ENCODE data around the gene SLC6A11. TPM values are rescaled to one million over a fixed set of nuclear protein-coding genes. Genes with fewer than 3 reads are reported as not detected.

SLC6A11 gene
- total RNA-seq, 1 experiment from 2014 or later, result not detected

GRCh38 chr3:10892622-10893021 is 76.6 kb downstream of the SLC6A11 start:
- Histone ChIP-seq H3K4me1 (no peaks in the 10 kb centered on the region), H3K36me3 (ENCODE audit: control insufficient read depth, insufficient read depth, low read length) (no peaks in the 10 kb centered on the region), H3K4me3 (ENCODE audit: low read depth, low read length) (no peak overlapping the region), H3K27me3 (replicated peaks; ENCODE audit: control insufficient read depth, insufficient read depth, low read length) (no peaks in the 10 kb centered on the region), H3K9me3 (peaks cover 4% of the 10 kb centered on the region; the same call in 1 of the 2 replicates)
- Mint-ChIP-seq H3K36me3 (ENCODE audit: insufficient read depth, unreplicated experiment) (no peaks in the 10 kb centered on the region), H3K9me3 (ENCODE audit: unreplicated experiment) (peaks cover 9% of the 10 kb centered on the region), H3K27me3 (ENCODE audit: insufficient read depth, unreplicated experiment) (peaks cover 8% of the 10 kb centered on the region), H3K4me3 (ENCODE audit: unreplicated experiment) (no peak overlapping the region), H3K27ac (ENCODE audit: unreplicated experiment) (no peak overlapping the region), H3K4me1 (ENCODE audit: low read depth, unreplicated experiment) (no peaks in the 10 kb centered on the region)
- TF ChIP-seq CTCF (IDR thresholded peaks at IDR 0.05; ENCODE audit: insufficient read depth in 1 of 2, low read depth in 1 of 2, low read length in 1 of 2, severe bottlenecking in 1 of 2, unreplicated experiment in 1 of 2), result no peak
- intact Hi-C loops (cut with micrococcal nuclease; ENCODE audit: unreplicated experiment), result no loop called here
- POLR2A ChIA-PET, result no interaction called here
- DNase-seq, result no peak
- BruUV-seq (replicated peaks), result no TSS peak
- CTCF ChIA-PET, result no interaction called here

GRCh38 chr3:10901296-10901945 is 85.4 kb downstream of the SLC6A11 start:
- Mint-ChIP-seq H3K36me3 (ENCODE audit: insufficient read depth, unreplicated experiment) (peaks cover 5% of the 10 kb centered on the region), H3K4me3 (ENCODE audit: unreplicated experiment) (no peak overlapping the region), H3K27ac (ENCODE audit: unreplicated experiment) (no peak overlapping the region), H3K9me3 (ENCODE audit: unreplicated experiment) (peaks cover 16% of the 10 kb centered on the region), H3K27me3 (ENCODE audit: insufficient read depth, unreplicated experiment) (peaks cover 7% of the 10 kb centered on the region), H3K4me1 (ENCODE audit: low read depth, unreplicated experiment) (no peaks in the 10 kb centered on the region)
- Histone ChIP-seq H3K27me3 (replicated peaks; ENCODE audit: control insufficient read depth, insufficient read depth, low read length) (no peaks in the 10 kb centered on the region), H3K4me1 (no peaks in the 10 kb centered on the region), H3K36me3 (ENCODE audit: control insufficient read depth, insufficient read depth, low read length) (no peaks in the 10 kb centered on the region), H3K9me3 (no peaks in the 10 kb centered on the region), H3K4me3 (ENCODE audit: low read depth, low read length) (no peak overlapping the region)
- ChIA-PET POLR2A (no interaction called here), CTCF (no interaction called here)
- no peak for DNase-seq
- BruUV-seq (replicated peaks), result no TSS peak
- intact Hi-C loops (cut with micrococcal nuclease; ENCODE audit: unreplicated experiment), result no loop called here
- TF ChIP-seq CTCF (IDR thresholded peaks at IDR 0.05; ENCODE audit: insufficient read depth in 1 of 2, low read depth in 1 of 2, low read length in 1 of 2, severe bottlenecking in 1 of 2, unreplicated experiment in 1 of 2), result no peak

GRCh38 chr3:10907262-10907661 is 91.2 kb downstream of the SLC6A11 start:
- no peaks in the 10 kb centered on the region for H3K4me1 ChIP-seq
- H3K27ac Mint-ChIP-seq (ENCODE audit: unreplicated experiment), result no peak overlapping the region
- intact Hi-C loops (cut with micrococcal nuclease; ENCODE audit: unreplicated experiment), result no loop called here
- CTCF ChIA-PET, result no interaction called here
- H3K27me3 Mint-ChIP-seq (ENCODE audit: insufficient read depth, unreplicated experiment), result peaks cover 2% of the 10 kb centered on the region
- BruUV-seq (replicated peaks), result no TSS peak
- H3K4me3 ChIP-seq (ENCODE audit: low read depth, low read length), result no peak overlapping the region
- POLR2A ChIA-PET, result no interaction called here
- peaks cover 44% of the 10 kb centered on the region for H3K9me3 Mint-ChIP-seq (ENCODE audit: unreplicated experiment)
- H3K4me3 Mint-ChIP-seq (ENCODE audit: unreplicated experiment), result no peak overlapping the region
- peaks cover 9% of the 10 kb centered on the region for H3K9me3 ChIP-seq
- H3K36me3 Mint-ChIP-seq (ENCODE audit: insufficient read depth, unreplicated experiment), result peaks cover 5% of the 10 kb centered on the region
- no peak for DNase-seq
- no peaks in the 10 kb centered on the region for H3K27me3 ChIP-seq (replicated peaks; ENCODE audit: control insufficient read depth, insufficient read depth, low read length)
- TF ChIP-seq CTCF (IDR thresholded peaks at IDR 0.05; ENCODE audit: insufficient read depth in 1 of 2, low read depth in 1 of 2, low read length in 1 of 2, severe bottlenecking in 1 of 2, unreplicated experiment in 1 of 2), result no peak
- H3K4me1 Mint-ChIP-seq (ENCODE audit: low read depth, unreplicated experiment), result no peaks in the 10 kb centered on the region
- no peaks in the 10 kb centered on the region for H3K36me3 ChIP-seq (ENCODE audit: control insufficient read depth, insufficient read depth, low read length)
